Heart left ventricle (tissue), 13 donors: ENCODE measurements around the gene MEST.

Experiments
- POLR2A ChIP-seq, 2 donors: fragments of 450-650 bp; IDR thresholded peaks; one replicate each; pipeline ENCODE4 v1.6.1; 2017; ENCODE audit warnings: antibody characterized with exemption in 2 of 2, mild to moderate bottlenecking in 2 of 2, moderate library complexity in 2 of 2
- TF ChIP-seq, protein P1 (sequence below), 12 donors: fragments of 200-600 bp; sonication (generic) in 4 of 12; IDR thresholded peaks; one replicate each; pipeline versions ENCODE4 v1.5.0 to v1.8.0; 2018 to 2022; ENCODE audit warnings: antibody characterized with exemption in 12 of 12, mild to moderate bottlenecking in 5 of 12
- donor health status: ischemic (EF 13 %, LVEDD 7.1; RV severe dilation, severe dysfunction).
- donor health status: DM: no; HTN: yes; CAD: no.
- donor health status: DM: no; HTN: no; CAD: no.
- donor health status: ischemic (EF 25% LVEDD 6.9; RV normal size, moderate dysfunction).
- donor health status: ischemic (EF 25% LVEDD 5.7; RV mildly dilated, moderate dysfunction).
- donor health status: ischemic (EF 35%, LVEDD 5.7; RV mildly dilated, moderate dysfunction).
- donor health status: nonischemic (EF 11% LVEDD 7.7; RV severe dilation, severe dysfunction).
- donor health status: DM: yes; HTN: yes; CAD: no.
- donor health status: PGD.
- donor health status: ischemic (EF 29% LVEDD 5.4; RV normal size, mild dysfunction).
- donor health status: nonischemic (EF 23%, LVEDD 6.1; RV moderate dilation, normal function).

GRCh38 chr7:130454959-130455358 lies 36.9 kb upstream of the MEST start:
- TF ChIP-seq POLR2A (IDR thresholded peaks at IDR 0.05) = no peak
- TF ChIP-seq, protein P1, sequence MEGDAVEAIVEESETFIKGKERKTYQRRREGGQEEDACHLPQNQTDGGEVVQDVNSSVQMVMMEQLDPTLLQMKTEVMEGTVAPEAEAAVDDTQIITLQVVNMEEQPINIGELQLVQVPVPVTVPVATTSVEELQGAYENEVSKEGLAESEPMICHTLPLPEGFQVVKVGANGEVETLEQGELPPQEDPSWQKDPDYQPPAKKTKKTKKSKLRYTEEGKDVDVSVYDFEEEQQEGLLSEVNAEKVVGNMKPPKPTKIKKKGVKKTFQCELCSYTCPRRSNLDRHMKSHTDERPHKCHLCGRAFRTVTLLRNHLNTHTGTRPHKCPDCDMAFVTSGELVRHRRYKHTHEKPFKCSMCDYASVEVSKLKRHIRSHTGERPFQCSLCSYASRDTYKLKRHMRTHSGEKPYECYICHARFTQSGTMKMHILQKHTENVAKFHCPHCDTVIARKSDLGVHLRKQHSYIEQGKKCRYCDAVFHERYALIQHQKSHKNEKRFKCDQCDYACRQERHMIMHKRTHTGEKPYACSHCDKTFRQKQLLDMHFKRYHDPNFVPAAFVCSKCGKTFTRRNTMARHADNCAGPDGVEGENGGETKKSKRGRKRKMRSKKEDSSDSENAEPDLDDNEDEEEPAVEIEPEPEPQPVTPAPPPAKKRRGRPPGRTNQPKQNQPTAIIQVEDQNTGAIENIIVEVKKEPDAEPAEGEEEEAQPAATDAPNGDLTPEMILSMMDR (IDR thresholded peaks at IDR 0.05) = no peak
